Brain microvascular endothelial cell (primary cell): Measurements from ENCODE around the gene RERE.

Source experiments
- DNase-seq: peaks from one replicate; pipeline ENCODE4 v3.0.0-alpha.2; 2020
- H3K27ac ChIP-seq: fragments of 250-450 bp; sonication (Bioruptor Pico); 2 replicates; pipeline ENCODE4 v1.5.1; 2020; ENCODE audit warnings: mild to moderate bottlenecking, moderate library complexity
- H3K27me3 ChIP-seq: fragments of 250-450 bp; sonication (Bioruptor Pico); replicated peaks from 2 replicates; pipeline ENCODE4 v1.5.1; 2020; ENCODE audit warnings: mild to moderate bottlenecking
- H3K36me3 ChIP-seq: fragments of 250-450 bp; sonication (Bioruptor Pico); replicated peaks from 2 replicates; pipeline ENCODE4 v1.5.1; 2020; ENCODE audit warnings: mild to moderate bottlenecking
- H3K4me3 ChIP-seq: 2 replicates; pipeline ENCODE4 v1.5.1; 2011; ENCODE audit warnings: low read depth, mild to moderate bottlenecking, control low read depth, low read length, moderate library complexity
- CTCF ChIP-seq: IDR thresholded peaks from 2 replicates; pipeline ENCODE4 v1.5.1; 2011; ENCODE audit warnings: low read depth, mild to moderate bottlenecking, moderate library complexity, low read length, control low read depth, inconsistent platforms; ENCODE audit errors: missing control alignments
- in situ Hi-C: cut with HindIII; loops from 2 replicates; pipeline ENCODE4 v1.10.0; 2017; ENCODE audit warnings: low sequenced_read_pairs, low pct_ligation_motif_present

Gene RERE

GRCh38 chr1:8653878-8654277, 163.6 kb downstream of the RERE start:
- DNase-seq: no peak
- no peak overlapping the region for H3K27ac ChIP-seq
- no peaks in the 10 kb centered on the region for H3K36me3 ChIP-seq
- no peaks in the 10 kb centered on the region for H3K27me3 ChIP-seq
- no peak for TF ChIP-seq CTCF
- no peak overlapping the region for H3K4me3 ChIP-seq
- in situ Hi-C loops: no loop called here

GRCh38 chr1:8652467-8653046, 164.9 kb downstream of the RERE start:
- Histone ChIP-seq H3K27me3 (no peaks in the 10 kb centered on the region), H3K4me3 (no peak overlapping the region), H3K36me3 (no peaks in the 10 kb centered on the region), H3K27ac (no peak overlapping the region)
- no peak for TF ChIP-seq CTCF
- DNase-seq: no peak
- in situ Hi-C loops: no loop called here

GRCh38 chr1:8651962-8652361, 165.5 kb downstream of the RERE start:
- DNase-seq: no peak
- Histone ChIP-seq H3K36me3 (no peaks in the 10 kb centered on the region), H3K4me3 (no peak overlapping the region), H3K27ac (no peak overlapping the region), H3K27me3 (no peaks in the 10 kb centered on the region)
- in situ Hi-C loops: no loop called here
- TF ChIP-seq CTCF: no peak

- no peak for TF ChIP-seq CTCF
- no peak overlapping the region for H3K27ac ChIP-seq
- H3K4me3 ChIP-seq: no peak overlapping the region
- in situ Hi-C loops: no loop called here
- no peaks in the 10 kb centered on the region for H3K36me3 ChIP-seq
- DNase-seq: no peak
- H3K27me3 ChIP-seq: no peaks in the 10 kb centered on the region
Observed at GRCh38 chr1:8651236-8651890, 166.1 kb downstream of the RERE start.

- H3K36me3 ChIP-seq: no peaks in the 10 kb centered on the region
- H3K27ac ChIP-seq: no peak overlapping the region
- H3K27me3 ChIP-seq: no peaks in the 10 kb centered on the region
- no peak for TF ChIP-seq CTCF
- no peak for DNase-seq
- in situ Hi-C loops: no loop called here
- no peak overlapping the region for H3K4me3 ChIP-seq
Observed at GRCh38 chr1:8649875-8650274, 167.6 kb downstream of the RERE start.

- Histone ChIP-seq H3K27ac (no peak overlapping the region), H3K27me3 (no peaks in the 10 kb centered on the region), H3K36me3 (no peaks in the 10 kb centered on the region), H3K4me3 (no peak overlapping the region)
- in situ Hi-C loops: no loop called here
- no peak for TF ChIP-seq CTCF
- DNase-seq: no peak
Observed at GRCh38 chr1:8649027-8649426, 168.4 kb downstream of the RERE start.
